GM19463 (cell line): ENCODE measurements around the gene TNIP1.

Experiments
- ATAC-seq: cut with Tn5 transposase; IDR thresholded peaks from one replicate; pipeline ENCODE4 v1.9.1; 2021; ENCODE audit warnings: mild to moderate bottlenecking, moderate library complexity; ENCODE audit not compliant: unreplicated experiment

The TNIP1 gene

DNA sequence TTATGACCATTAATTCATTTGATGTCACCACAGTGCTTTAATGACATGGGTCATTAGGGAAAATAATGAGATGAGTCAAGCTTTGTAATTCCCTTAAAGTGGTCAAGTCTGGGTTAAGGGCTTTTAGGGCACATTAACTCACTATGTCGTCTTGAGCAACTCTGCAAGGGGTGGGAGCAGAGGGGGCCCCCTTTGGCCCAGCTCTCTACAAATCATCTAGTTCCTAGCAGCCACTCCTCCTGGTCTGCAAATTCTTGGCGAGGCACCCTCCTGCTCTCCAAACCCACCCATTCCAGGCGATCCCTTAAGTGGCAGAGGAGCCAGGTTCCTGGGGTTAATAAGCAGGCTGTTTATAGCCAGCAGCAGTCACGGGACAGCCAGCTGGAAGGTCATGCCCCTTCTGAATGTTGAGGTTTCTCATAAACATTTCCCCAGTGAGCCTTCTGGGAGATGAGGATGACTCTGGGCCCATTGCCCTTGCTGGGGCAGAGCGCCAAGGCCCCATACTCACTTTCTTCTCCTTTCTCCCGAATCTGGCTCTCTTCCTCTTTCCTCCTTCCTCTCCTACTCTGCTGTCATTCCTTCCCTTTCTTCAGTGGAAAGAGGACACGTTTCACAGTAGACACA, 74.8 kb downstream of the TNIP1 start:
- ATAC-seq = no peak

DNA sequence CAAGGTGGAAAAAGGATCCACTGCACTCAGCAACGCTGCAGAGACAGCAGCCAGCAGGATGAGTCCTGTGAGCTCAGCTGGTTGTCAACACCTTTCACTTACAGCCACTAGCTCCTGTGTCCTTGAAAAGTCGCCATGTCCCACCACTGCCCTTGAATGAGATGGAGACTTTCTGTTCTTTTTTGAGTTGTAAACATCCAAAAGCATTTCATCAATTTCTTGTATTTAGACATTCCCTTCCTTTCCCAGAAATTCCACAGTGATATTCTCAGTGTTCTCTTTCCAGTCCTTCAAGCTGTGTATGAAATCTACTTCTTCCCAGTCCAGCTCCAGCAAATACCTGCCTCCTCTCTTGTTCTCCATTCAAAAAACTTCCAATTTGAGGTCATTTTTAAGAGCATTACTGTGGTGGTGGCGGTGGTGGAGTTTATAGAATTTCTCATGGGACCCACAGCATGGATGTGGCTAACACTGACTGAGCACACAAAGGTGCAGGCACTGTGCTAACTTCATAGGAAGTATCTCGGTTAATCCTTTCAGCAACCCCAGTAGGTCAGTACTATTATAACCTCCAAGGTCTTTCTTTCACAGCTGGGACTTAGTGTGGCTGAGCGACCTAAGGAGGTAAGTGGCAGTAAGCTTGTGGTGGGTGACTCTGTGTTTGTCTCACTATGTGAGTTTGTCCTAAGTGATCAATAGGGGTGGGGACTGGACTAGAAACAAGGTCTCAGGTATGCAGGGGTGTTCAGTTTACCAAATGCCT, 75.5 kb downstream of the TNIP1 start:
- no peak for ATAC-seq

DNA sequence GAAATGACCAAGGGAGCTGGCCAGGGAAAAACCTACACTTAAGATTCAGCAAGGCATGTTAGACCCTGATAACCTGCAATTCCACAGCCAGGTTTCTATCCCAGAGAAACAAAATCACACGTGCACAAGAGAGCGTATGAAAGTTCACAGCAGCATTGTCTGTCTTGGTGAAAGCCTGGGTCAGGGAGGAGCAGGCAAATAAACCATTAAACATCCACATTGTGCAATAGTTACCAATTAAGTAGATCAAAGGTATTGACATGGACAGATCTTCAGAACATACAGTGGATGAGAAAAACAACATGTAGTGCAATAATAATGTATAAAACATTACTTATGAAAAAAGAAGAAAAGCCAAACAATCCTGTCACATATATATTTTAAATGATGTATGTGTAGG, 76.3 kb downstream of the TNIP1 start:
- ATAC-seq = no peak

DNA sequence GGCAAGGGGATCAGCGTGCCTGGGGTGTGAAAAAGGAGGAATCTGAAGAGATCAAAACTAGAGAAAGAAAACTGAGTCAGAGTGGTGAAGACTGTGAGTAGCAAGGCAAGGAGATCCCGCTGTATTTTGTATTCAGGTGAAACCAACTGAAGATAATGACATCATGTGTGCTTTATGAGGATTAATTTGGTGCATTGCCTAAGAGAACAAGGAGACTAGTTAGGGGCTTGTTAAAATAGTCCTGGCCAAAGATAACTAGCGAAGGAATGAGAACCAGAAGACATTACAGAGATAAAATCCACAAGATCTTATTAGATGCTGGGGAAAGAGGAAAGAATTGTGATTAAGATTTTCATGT, 77.4 kb downstream of the TNIP1 start:
- no peak for ATAC-seq

DNA sequence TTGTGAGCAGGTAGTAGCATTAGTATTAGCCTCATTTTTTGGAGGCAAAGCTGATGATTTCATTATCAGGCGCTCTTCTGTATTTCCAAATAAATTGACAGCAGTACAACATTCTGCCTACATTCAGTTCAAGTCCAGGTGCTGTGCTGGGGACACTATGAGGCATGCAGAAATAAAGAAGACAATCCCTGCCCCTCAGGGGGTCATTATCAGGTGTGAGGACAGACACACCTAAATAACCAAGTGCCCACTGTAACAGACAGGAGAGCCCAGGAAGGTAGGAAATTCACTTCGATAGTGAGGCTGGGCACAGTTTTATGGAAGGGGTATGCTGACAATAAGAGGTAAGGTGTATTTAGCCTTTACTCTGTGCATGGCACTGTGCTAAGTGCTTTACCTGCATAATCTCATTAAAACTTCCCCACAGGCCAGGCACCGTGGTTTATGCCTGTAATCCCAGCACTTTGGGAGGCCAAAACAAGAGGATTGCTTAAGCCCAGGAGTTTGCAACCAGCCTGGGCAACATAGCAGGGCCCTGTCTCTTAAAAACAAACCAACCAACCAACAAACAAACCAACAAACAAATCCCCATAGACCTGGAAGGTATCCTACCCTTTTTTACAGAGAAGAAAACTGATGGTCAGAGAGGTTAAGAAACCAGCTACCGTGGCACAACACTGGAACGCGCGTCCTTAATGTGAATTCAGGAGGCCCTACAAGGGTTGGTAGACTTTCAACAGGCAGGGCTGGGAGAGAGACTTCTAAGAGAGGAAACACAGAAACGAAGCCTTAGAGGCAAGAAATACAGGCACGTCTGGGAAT, 77.9 kb downstream of the TNIP1 start:
- ATAC-seq = no peak

DNA sequence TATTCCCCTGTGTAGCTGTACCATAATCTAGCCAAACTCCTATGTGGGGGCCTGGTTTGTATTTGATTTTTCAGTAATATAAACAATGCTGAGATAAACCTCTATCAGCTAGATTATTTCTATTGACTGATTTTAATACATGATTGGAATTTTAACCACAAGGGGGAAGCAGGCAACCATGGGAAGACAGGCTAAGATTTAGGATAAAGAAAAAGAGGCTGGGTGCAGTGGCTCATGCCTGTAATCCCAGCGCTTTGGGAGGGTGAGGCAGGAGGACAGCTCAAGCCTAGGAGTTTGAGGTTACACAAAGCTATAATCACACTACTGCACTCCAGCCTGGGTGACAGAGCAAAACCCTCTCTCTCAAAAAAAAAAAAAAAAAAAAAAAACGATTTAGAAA, 78.6 kb downstream of the TNIP1 start:
- no peak for ATAC-seq

DNA sequence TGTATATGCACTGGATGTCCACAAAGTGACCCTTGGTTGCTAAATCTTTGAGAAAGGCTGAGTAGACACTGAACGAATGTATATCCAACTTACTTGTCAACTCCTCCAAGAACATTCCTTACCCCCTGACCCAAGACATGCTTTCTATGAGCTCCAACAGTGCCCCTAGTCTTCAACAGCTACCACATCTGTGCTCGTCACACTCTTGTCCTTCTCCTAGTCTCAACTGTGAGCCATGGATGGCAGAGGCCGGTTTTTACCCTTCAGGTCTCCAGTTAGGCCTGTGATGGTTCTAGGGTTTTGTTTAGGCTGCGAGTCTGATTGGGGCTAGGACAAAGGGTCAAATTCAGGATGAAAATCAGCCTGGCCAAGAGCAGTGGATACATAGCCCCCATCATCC, 79.4 kb downstream of the TNIP1 start:
- ATAC-seq = no peak

DNA sequence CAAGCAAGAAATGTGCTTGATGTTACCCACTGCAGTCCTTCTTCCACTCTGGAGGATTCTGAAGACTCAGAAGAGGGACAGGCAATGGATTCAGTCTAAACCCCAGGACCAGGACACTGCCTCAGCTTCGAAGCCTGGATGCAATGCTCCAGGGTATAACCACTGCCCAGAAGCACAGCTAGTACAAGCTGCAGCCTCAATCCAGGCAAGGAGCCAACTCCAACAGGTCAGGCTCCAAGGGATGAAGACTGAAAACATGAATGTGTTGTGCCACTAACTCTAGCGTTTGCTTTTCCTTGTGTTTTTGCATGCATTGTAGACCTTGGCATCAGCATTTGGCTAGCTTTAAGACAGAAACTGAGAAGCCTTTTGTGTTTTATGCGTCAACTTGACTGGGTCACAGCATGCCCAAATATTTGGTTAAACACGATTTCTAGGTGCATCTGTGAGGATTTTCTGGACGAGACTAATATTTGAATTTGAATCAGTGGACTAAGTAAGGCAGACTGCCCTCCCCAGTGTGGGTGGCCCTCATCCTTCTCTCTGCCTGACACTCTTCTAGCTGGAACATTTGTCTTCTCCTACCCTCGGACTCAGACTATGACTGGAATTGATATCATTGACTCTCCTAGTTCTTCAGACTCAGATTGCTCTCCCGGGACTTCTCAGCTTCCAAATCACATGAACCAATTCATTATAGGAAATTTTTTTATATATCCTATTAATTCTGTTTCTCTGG, 81.0 kb downstream of the TNIP1 start:
- no peak for ATAC-seq

DNA sequence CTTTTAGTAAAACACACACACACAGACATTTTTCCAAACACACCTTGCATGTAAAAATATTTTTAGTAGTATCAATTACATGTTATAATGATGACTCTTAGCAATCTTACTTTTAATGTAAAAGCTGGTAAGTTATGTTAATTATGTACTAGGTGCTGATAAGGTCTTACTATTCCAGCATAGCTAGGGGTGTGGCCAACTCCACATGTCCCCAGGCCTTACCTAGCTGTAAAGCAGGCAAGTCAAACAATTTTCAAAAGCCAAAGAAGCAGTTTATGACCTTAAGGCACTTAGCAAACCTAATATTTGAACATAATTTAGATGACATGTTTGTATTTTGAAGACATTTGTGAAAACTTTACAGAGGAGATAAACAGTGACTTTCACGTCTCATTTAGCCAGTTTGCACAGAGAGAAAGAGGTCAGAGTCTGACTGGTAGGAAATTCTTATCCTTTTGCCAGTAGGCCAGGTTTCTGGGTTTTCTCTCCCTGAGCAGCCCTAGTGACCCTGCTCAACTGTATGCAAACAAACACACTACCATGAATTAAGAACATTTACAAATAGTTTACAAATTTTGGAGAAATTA, 86.9 kb downstream of the TNIP1 start:
- no peak for ATAC-seq

DNA sequence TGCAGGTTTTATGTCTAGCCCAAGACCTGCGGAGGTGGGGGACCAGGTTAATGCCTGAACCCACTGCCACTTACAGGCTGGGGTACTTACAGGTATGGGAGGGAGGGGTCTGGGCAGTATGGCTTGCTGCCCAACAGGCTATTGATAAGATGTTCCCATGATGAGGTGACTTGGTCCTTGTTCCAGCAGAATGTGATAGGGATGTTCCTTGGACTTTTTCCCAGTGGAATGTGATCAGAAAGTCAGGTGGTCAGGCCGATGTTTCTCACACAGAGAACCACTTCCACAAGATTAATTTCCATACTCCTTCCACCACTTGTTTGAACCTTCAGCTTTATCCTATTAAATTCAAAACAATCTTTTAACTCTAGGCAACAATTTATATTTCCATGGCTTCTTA, 87.4 kb downstream of the TNIP1 start:
- no peak for ATAC-seq

DNA sequence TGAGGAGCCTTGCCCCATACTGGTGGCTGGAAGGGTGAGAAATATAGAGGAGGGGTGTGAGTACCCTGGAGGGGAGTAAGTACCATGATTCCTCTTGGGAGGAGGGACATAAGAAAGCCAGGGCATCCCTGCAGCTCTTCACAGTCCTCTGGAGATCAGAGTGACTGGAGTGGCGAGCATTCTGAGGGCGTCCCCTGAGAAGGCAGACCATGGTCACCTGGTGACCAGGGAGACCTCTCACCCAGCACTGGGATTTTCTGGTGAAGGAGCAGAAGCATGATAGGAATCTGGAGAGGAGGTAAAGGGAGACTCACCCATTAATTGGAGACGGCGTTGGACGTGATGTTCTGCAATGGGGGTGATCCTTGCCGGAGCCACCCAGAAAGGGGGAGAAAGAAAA, 88.1 kb downstream of the TNIP1 start:
- no peak for ATAC-seq

DNA sequence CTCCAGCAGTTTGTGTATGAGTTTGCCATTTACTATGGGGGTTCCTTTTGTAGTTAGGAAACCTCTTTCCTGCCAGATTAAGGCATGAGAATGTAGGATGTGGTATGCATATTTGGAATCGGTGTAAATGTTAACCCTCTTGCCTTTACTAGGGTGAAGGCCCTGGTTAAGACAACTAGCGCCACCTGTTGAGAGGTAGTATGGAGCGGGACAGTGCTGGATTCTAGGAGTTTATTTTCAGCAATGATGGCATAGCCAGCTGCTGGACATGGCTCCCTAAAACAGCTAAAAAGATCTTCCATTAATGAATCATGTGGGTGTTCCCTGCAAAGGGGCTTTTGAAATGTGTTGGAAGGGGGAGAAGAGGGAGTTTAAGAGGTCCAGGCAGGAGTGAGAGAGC, 91.1 kb downstream of the TNIP1 start:
- no peak for ATAC-seq

DNA sequence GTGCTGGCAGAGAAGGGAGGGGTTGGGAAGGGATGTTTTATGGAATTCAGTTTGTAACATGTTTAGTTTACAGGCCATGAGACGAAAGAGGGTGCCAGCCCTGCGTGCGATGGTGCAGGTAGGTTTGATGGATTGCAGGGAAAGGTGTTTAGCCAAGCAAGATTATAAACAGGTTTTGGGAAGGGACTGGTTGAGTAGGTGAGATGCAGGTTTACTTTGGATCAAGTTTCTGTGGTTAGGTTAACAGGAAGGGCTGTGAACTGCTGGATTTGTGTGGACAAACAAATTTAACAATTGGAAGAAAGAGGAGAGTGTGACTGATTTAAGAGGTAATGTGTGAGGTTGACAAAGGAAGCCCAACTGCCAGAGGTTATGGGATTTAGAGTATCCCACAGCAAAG, 93.1 kb downstream of the TNIP1 start:
- no peak for ATAC-seq
